Measurements from ENCODE around the gene TMEM40. TPM values are rescaled to one million over a fixed set of nuclear protein-coding genes. Genes with fewer than 3 reads are reported as not detected.

The TMEM40 gene
- total RNA-seq, 2 donors from 2014 or later: not detected

- no peak for TF ChIP-seq CTCF (IDR thresholded peaks at IDR 0.05)
- Histone ChIP-seq H3K9me3 (no peaks in the 10 kb centered on the region), H3K4me3 (no peak overlapping the region), H3K9ac (ENCODE audit: low read depth in 2 of 2, low read length in 2 of 2) (no peak overlapping the region), H3K27ac (no peak overlapping the region), H3K36me3 (no peaks in the 10 kb centered on the region), H3K4me1 (no peaks in the 10 kb centered on the region), H3K27me3 (no peaks in the 10 kb centered on the region)
- no peak for DNase-seq
- intact Hi-C loops (cut with DNase I): no loop called here
These were observed 42.4 kb downstream of the TMEM40 start for GRCh38 chr3:12716605-12717151.

- TF ChIP-seq CTCF (IDR thresholded peaks at IDR 0.05): no peak
- no peaks in the 10 kb centered on the region for H3K27me3 ChIP-seq
- no peaks in the 10 kb centered on the region for H3K36me3 ChIP-seq
- DNase-seq: no peak
- H3K4me1 ChIP-seq: no peaks in the 10 kb centered on the region
- H3K9ac ChIP-seq (ENCODE audit: low read depth in 2 of 2, low read length in 2 of 2): no peak overlapping the region
- H3K4me3 ChIP-seq: no peak overlapping the region
- H3K27ac ChIP-seq: no peak overlapping the region
- intact Hi-C loops (cut with DNase I): no loop called here
- no peaks in the 10 kb centered on the region for H3K9me3 ChIP-seq
These were observed 44.8 kb downstream of the TMEM40 start for GRCh38 chr3:12714278-12714677.

DNA sequence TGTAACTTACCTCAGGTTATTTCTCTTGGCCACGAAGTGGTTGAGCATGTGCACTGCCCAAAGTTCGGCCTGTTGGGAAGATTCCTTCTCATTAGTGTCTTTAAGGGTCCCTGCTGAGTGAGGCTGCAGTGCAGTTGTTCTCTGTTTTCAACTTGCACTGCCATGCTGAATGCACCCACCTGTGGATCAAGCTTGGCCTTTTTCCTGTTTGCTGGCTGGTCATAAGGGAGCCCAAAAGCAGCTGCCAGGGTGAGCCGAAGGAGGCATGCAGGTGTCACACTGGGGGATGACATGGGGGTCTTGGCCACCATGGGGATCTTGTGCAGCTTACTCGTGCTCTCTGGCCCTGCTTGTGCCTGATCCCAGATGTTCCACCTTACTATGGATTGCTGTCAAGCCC lies 49.0 kb downstream of the TMEM40 start:
- Histone ChIP-seq H3K27me3 (no peaks in the 10 kb centered on the region), H3K36me3 (no peaks in the 10 kb centered on the region), H3K4me1 (no peaks in the 10 kb centered on the region), H3K9me3 (no peaks in the 10 kb centered on the region), H3K4me3 (no peak overlapping the region), H3K27ac (no peak overlapping the region), H3K9ac (ENCODE audit: low read depth in 2 of 2, low read length in 2 of 2) (no peak overlapping the region)
- TF ChIP-seq CTCF (IDR thresholded peaks at IDR 0.05): no peak
- no peak for DNase-seq
- intact Hi-C loops (cut with DNase I): no loop called here

DNA sequence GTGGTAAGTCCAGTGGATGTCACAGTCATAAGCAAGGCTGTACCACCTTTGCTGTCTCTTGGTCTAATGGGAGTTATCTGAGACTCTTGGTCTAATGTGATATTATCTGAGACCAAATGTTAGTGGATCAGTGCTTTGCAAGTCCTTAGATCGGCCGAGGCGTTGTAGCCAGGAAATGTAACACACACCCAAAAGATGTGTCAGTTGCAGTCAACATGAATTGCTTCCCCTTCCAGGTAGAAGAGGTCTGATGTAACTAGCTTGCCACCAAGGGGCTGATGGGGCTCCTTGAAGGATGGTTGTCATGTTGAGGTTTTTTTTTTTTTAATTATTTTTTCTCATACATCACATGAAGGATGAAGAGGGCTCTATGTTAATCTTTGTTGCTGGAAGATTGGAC lies 49.7 kb downstream of the TMEM40 start:
- TF ChIP-seq CTCF (IDR thresholded peaks at IDR 0.05): no peak
- intact Hi-C loops (cut with DNase I): no loop called here

GRCh38 chr3:12708584-12709192 lies 50.4 kb downstream of the TMEM40 start:
- no peak overlapping the region for H3K27ac ChIP-seq
- H3K9ac ChIP-seq (ENCODE audit: low read depth in 2 of 2, low read length in 2 of 2): no peak overlapping the region
- no peaks in the 10 kb centered on the region for H3K27me3 ChIP-seq
- H3K4me1 ChIP-seq: no peaks in the 10 kb centered on the region
- TF ChIP-seq CTCF (IDR thresholded peaks at IDR 0.05): no peak
- no peak overlapping the region for H3K4me3 ChIP-seq
- intact Hi-C loops (cut with DNase I): no loop called here
- DNase-seq: no peak
- H3K9me3 ChIP-seq: no peaks in the 10 kb centered on the region
- H3K36me3 ChIP-seq: no peaks in the 10 kb centered on the region

More for the DNA sequence above, 49.7 kb downstream of the TMEM40 start:
- Histone ChIP-seq H3K9me3 (no peaks in the 10 kb centered on the region), H3K27me3 (no peaks in the 10 kb centered on the region), H3K4me1 (no peaks in the 10 kb centered on the region), H3K36me3 (no peaks in the 10 kb centered on the region), H3K4me3 (no peak overlapping the region), H3K27ac (no peak overlapping the region), H3K9ac (ENCODE audit: low read depth in 2 of 2, low read length in 2 of 2) (no peak overlapping the region)
- DNase-seq: no peak
